GM21723 (cell line): ENCODE results near the gene CBFA2T2.
"Not testable (repeated sequence)": the region's sequence is repeated elsewhere in the genome, so short reads cannot be mapped to it uniquely, and the experiment has no call there.

ENCODE experiments used
- ATAC-seq: cut with Tn5 transposase; IDR thresholded peaks from one replicate; pipeline ENCODE4 v1.9.1; 2021; ENCODE audit warnings: mild to moderate bottlenecking, moderate library complexity; ENCODE audit not compliant: unreplicated experiment

The CBFA2T2 gene

DNA sequence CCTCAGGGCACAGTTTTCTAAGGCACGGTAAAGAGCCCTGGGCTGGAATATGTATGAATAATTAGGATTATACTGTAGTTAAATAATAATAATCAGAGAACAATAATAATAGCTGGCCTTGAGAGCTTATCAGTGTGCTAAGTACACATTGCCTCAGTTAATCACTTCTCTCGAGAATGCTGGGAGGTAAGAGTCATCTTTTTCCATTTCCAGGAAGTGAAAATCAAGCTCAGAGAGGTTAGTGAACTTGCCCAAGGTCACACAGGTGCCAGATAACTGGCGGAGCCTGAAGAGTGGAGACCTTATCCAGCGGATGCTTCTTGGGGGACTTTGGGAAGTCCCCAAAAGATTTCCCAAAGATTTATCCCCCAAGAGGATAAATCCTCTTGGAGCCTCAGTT lies 19.4 kb upstream of the CBFA2T2 start:
- ATAC-seq: no peak

GRCh38 chr20:33470866-33471265 lies 19.0 kb upstream of the CBFA2T2 start:
- ATAC-seq: no peak

- ATAC-seq: no peak
Measured at GRCh38 chr20:33472868-33473435, 16.9 kb upstream of the CBFA2T2 start.

- ATAC-seq: no peak
Measured at GRCh38 chr20:33474097-33474873, 15.6 kb upstream of the CBFA2T2 start.

GRCh38 chr20:33474963-33475362 lies 14.9 kb upstream of the CBFA2T2 start:
- no peak for ATAC-seq

- ATAC-seq: no peak
Measured at GRCh38 chr20:33475381-33476152, 14.3 kb upstream of the CBFA2T2 start.

GRCh38 chr20:33477386-33478234 lies 12.3 kb upstream of the CBFA2T2 start:
- no peak for ATAC-seq

GRCh38 chr20:33480048-33480447 lies 9.8 kb upstream of the CBFA2T2 start:
- no peak for ATAC-seq

- ATAC-seq: no peak
Measured at GRCh38 chr20:33481431-33481941, 8.4 kb upstream of the CBFA2T2 start.

GRCh38 chr20:33482581-33482980 lies 7.3 kb upstream of the CBFA2T2 start:
- no peak for ATAC-seq

- ATAC-seq: not testable (repeated sequence)
Measured at GRCh38 chr20:33483186-33483585, 6.7 kb upstream of the CBFA2T2 start.

DNA sequence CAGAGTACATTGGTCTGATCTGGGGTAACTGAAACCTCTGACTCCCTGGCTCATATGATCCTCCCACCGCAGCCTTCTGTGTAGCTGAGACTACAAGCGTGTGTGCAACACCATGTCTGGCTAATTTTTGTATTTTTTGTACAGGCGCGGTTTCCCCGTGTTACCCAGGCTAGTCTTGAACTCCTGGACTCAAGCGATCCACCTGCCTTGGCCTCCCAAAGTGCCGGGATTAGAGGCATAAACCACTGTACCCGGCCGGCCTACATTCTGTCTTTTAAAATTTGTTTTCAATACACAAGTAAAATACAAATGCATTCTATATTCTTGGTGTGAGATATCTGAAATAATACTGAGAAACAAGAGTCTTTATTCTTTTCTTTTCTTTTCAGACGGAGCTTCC lies 1.7 kb upstream of the CBFA2T2 start:
- ATAC-seq: no peak

- not testable (repeated sequence) for ATAC-seq
Measured at GRCh38 chr20:33488661-33489494, 1.0 kb upstream of the CBFA2T2 start.

GRCh38 chr20:33489495-33490022 lies 337 bp upstream of the CBFA2T2 start:
- ATAC-seq: peak; percentile 90

- no peak for ATAC-seq
Measured at GRCh38 chr20:33490934-33491656, 1.2 kb downstream of the CBFA2T2 start.

DNA sequence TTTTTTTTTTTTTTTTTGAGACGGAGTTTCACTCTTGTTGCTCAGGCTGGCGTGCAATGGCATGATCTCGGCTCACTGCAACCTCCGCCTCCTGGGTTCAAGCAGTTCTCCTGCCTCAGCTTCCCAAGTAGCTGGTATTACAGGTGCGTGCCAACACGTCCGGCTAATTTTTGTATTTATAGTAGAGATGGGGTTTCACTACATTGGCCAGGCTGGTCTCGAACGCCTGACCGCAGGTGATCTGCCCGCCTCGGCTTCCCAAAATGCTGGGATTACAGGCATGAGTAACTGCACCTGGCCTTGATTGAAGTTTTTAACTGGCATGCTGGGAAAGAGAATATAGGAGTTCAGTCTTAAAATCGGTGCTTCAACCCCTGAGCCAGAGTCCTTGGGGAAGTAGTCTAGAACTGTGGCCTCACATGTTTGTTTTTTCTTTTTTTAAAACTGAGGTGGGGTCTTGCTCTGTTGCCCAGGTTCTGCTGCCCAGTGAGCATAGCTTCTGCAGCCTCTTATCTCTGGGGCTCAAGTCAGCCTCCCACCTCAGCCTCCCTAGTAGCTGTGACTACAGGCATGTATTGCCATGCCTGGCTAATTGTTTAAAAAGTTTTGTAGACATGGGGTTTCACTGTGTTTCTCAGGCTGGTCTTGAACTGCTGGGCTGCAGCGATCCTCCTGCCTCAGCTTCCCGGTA lies 3.3 kb downstream of the CBFA2T2 start:
- no peak for ATAC-seq

DNA sequence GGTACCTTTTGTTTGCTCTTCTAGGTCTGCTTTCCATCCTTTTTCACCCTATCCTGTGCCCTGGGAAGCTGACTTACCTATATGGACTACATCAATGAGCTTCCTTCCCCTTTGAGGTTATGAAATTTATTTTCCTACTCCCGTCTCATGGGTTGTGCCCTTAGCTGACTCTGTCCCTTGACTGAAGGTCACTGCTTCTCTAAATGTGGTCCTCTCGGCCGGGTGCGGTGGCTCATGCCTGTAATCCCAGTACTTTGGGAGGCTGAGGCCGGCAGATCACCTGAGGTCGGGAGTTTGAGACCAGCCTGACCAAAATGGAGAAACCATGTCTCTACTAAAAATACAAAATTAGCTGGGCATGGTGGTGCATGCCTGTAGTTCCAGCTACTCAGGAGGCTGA lies 6.9 kb downstream of the CBFA2T2 start:
- ATAC-seq: not testable (repeated sequence)

DNA sequence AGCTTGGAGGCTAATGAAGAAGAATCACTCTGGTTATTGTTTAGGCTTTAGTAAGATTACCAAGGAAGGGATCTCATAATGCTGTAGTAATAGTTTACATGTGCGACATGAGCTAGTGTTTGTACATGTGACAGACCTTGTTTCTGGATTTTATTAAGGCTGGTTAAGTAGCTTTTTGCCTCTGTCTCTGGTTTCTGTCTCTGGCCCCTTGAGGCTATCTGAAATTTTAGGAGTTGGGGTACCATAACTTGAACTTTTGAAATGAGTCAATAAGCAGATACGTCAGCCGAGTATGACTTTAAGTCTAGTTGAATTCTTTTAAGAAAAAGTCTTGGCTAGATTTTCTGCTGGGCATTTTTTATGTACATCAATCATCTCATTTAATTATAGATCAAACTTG lies 9.5 kb downstream of the CBFA2T2 start:
- ATAC-seq: no peak
